Body of pancreas (tissue), 4 donors: Measurements from ENCODE around the gene CFAP92.

Source experiments
- CTCF ChIP-seq, 7 experiments: fragments of 450-650 bp in 4 of 7; fragments of 200-600 bp in 3 of 7; sonication (generic) in 3 of 7; IDR thresholded peaks; one replicate each; pipeline ENCODE4 v1.5.1; 2016 to 2019; ENCODE audit warnings: antibody characterized with exemption in 7 of 7
- POLR2A ChIP-seq, 3 donors: fragments of 450-650 bp; IDR thresholded peaks; one replicate each; pipeline ENCODE4 v1.6.1; 2016; ENCODE audit warnings: antibody characterized with exemption in 3 of 3, mild to moderate bottlenecking in 2 of 3

- no peak for TF ChIP-seq CTCF (IDR thresholded peaks at IDR 0.05)
- no peak for TF ChIP-seq POLR2A (IDR thresholded peaks at IDR 0.05)
Observed at GRCh38 chr3:129033633-129034321, 39.9 kb upstream of the CFAP92 start.
